ENCODE measurements around the gene GPR85. TPM values are rescaled to one million over a fixed set of nuclear protein-coding genes. Genes with fewer than 3 reads are reported as not detected.

The GPR85 gene
- total RNA-seq, result under 1 TPM; 0.12 to 0.70 (median 0.57) TPM
- long read RNA-seq, donor 1, result 0 reads
- long read RNA-seq, donor 2, partial matches to known transcripts, result 0 of 1 reads
- long read RNA-seq, donor 2, other reads (novel, unspliced or antisense), result 1 of 1 reads

GRCh38 chr7:113086431-113086888 is at the start of gene GPR85:
GPR85 (minus strand) TSS chr7:113086827; CDS start chr7:113084721, 2,106 bp downstream.
- no peaks in the 10 kb centered on the region for H3K4me1 ChIP-seq (ENCODE audit: low read depth)
- DNase-seq (peak; percentile 16 to 53 (median 38)), ATAC-seq (peak; percentile 58)
- H3K9me3 ChIP-seq, result no peaks in the 10 kb centered on the region
- intact Hi-C loops (cut with DNase I, micrococcal nuclease), result no loop called here
- H3K4me3 ChIP-seq, result no peak within 1 kb of the TSS
- H3K36me3 ChIP-seq (ENCODE audit: low read depth), result no peaks in the 10 kb centered on the region
- TF ChIP-seq, protein P1, sequence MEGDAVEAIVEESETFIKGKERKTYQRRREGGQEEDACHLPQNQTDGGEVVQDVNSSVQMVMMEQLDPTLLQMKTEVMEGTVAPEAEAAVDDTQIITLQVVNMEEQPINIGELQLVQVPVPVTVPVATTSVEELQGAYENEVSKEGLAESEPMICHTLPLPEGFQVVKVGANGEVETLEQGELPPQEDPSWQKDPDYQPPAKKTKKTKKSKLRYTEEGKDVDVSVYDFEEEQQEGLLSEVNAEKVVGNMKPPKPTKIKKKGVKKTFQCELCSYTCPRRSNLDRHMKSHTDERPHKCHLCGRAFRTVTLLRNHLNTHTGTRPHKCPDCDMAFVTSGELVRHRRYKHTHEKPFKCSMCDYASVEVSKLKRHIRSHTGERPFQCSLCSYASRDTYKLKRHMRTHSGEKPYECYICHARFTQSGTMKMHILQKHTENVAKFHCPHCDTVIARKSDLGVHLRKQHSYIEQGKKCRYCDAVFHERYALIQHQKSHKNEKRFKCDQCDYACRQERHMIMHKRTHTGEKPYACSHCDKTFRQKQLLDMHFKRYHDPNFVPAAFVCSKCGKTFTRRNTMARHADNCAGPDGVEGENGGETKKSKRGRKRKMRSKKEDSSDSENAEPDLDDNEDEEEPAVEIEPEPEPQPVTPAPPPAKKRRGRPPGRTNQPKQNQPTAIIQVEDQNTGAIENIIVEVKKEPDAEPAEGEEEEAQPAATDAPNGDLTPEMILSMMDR (IDR thresholded peaks at IDR 0.05), result no peak

GRCh38 chr7:113134025-113134424 is 47.4 kb upstream of the GPR85 start:
- no peak for ATAC-seq
- TF ChIP-seq, protein P1 (IDR thresholded peaks at IDR 0.05), result no peak

GRCh38 chr7:113131367-113131766 is 44.7 kb upstream of the GPR85 start:
- ATAC-seq, result no peak

More at GRCh38 chr7:113134025-113134424, 47.4 kb upstream of the GPR85 start:
- Histone ChIP-seq H3K36me3 (ENCODE audit: low read depth) (no peaks in the 10 kb centered on the region), H3K9me3 (no peaks in the 10 kb centered on the region), H3K4me1 (ENCODE audit: low read depth) (no peaks in the 10 kb centered on the region), H3K4me3 (no peak overlapping the region)
- no peak for DNase-seq
- intact Hi-C loops (cut with DNase I, micrococcal nuclease), result no loop called here

GRCh38 chr7:113128031-113128430 is 41.4 kb upstream of the GPR85 start:
- Histone ChIP-seq H3K36me3 (ENCODE audit: low read depth) (no peaks in the 10 kb centered on the region), H3K4me1 (ENCODE audit: low read depth) (no peaks in the 10 kb centered on the region), H3K9me3 (no peaks in the 10 kb centered on the region), H3K4me3 (no peak overlapping the region)
- ATAC-seq (no peak), DNase-seq (no peak)
- intact Hi-C loops (cut with DNase I, micrococcal nuclease), result no loop called here
- TF ChIP-seq, protein P1 (IDR thresholded peaks at IDR 0.05), result no peak

More at GRCh38 chr7:113131367-113131766, 44.7 kb upstream of the GPR85 start:
- Histone ChIP-seq H3K36me3 (ENCODE audit: low read depth) (no peaks in the 10 kb centered on the region), H3K4me3 (no peak overlapping the region), H3K9me3 (no peaks in the 10 kb centered on the region), H3K4me1 (ENCODE audit: low read depth) (no peaks in the 10 kb centered on the region)
- no peak for DNase-seq
- intact Hi-C loops (cut with DNase I, micrococcal nuclease), result no loop called here
- TF ChIP-seq, protein P1 (IDR thresholded peaks at IDR 0.05), result no peak

- Histone ChIP-seq H3K4me1 (ENCODE audit: low read depth) (no peaks in the 10 kb centered on the region), H3K36me3 (ENCODE audit: low read depth) (no peaks in the 10 kb centered on the region), H3K4me3 (no peak overlapping the region), H3K9me3 (no peaks in the 10 kb centered on the region)
- TF ChIP-seq, protein P1 (IDR thresholded peaks at IDR 0.05), result no peak
- no peak for DNase-seq
- ATAC-seq, result no peak
- intact Hi-C loops (cut with DNase I, micrococcal nuclease), result no loop called here
Observed at GRCh38 chr7:113125728-113126127, 39.1 kb upstream of the GPR85 start.

Measured in mucosa of descending colon (tissue), 3 donors.